ENCODE measurements around the gene FBXW2.

GRCh38 chr9:120742951-120743416 is 50.2 kb downstream of the FBXW2 start:
- TF ChIP-seq CTCF (IDR thresholded peaks at IDR 0.05) = peak; percentile 57 to 61 (median 59)
- TF ChIP-seq POLR2AphosphoS5 (IDR thresholded peaks at IDR 0.05) = no peak

Data from transverse colon (tissue), 4 donors.